ENCODE data around the gene RPL32.
"Not testable (repeated sequence)": the region's sequence is repeated elsewhere in the genome, so short reads cannot be mapped to it uniquely, and the experiment has no call there.

RPL32 gene

DNA sequence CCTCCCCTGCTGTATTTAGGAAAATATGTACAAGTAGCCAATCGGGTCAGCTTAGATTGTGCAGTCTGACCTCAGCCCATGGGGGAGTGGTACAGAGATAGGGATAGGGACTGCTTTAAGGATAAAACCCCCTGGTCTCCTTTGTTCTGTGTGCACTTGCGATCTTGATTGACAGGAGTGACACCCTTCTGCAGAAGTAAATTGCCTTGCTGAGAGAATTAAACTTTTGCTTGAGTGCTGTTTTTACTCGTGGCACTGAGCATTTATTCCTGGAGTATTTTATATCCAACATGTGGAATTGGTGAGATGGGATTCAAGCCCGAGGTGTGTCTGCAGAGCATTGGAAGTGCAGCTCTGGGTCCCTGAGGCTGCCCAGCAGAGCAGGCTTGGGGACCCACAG, 23.9 kb upstream of the RPL32 start:
- DNase-seq (ENCODE audit: low read depth): no peak
- TF ChIP-seq, protein P1, sequence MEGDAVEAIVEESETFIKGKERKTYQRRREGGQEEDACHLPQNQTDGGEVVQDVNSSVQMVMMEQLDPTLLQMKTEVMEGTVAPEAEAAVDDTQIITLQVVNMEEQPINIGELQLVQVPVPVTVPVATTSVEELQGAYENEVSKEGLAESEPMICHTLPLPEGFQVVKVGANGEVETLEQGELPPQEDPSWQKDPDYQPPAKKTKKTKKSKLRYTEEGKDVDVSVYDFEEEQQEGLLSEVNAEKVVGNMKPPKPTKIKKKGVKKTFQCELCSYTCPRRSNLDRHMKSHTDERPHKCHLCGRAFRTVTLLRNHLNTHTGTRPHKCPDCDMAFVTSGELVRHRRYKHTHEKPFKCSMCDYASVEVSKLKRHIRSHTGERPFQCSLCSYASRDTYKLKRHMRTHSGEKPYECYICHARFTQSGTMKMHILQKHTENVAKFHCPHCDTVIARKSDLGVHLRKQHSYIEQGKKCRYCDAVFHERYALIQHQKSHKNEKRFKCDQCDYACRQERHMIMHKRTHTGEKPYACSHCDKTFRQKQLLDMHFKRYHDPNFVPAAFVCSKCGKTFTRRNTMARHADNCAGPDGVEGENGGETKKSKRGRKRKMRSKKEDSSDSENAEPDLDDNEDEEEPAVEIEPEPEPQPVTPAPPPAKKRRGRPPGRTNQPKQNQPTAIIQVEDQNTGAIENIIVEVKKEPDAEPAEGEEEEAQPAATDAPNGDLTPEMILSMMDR (IDR thresholded peaks at IDR 0.05; ENCODE audit: control insufficient read depth, insufficient read depth, low read depth, low read length, missing control alignments): no peak
- no peak overlapping the region for H3K4me3 ChIP-seq (ENCODE audit: control insufficient read depth, low read depth, low read length)

- no peak overlapping the region for H3K4me3 ChIP-seq (ENCODE audit: control insufficient read depth, low read depth, low read length)
- DNase-seq (ENCODE audit: low read depth): no peak
- TF ChIP-seq, protein P1 (IDR thresholded peaks at IDR 0.05; ENCODE audit: control insufficient read depth, insufficient read depth, low read depth, low read length, missing control alignments): no peak
Measured at GRCh38 chr3:12862387-12862786, 21.0 kb upstream of the RPL32 start.

DNA sequence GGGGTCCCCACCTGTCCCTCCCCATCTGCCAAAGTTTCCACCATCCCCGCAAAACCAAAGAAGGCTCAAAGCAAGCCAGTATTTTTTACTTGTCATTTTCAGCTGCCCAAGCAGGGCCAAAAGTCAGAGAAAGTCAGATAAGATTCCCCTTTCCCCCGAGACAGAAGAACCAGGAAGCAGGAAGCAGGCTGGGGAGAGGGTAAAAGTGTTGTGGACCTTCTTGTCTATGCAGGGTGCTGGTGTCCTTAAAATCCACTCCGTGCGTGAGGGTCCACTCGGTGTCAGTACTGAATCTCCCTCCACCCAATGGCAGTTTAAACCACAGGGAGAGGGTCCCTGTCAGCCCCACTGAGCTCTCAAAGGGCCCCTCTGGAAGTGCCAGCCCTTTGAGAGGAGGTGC, 20.2 kb upstream of the RPL32 start:
- TF ChIP-seq, protein P1 (IDR thresholded peaks at IDR 0.05; ENCODE audit: control insufficient read depth, insufficient read depth, low read depth, low read length, missing control alignments): no peak
- DNase-seq (ENCODE audit: low read depth): no peak
- H3K4me3 ChIP-seq (ENCODE audit: control insufficient read depth, low read depth, low read length): no peak overlapping the region

- DNase-seq (ENCODE audit: low read depth): no peak
- TF ChIP-seq, protein P1 (IDR thresholded peaks at IDR 0.05; ENCODE audit: control insufficient read depth, insufficient read depth, low read depth, low read length, missing control alignments): no peak
- no peak overlapping the region for H3K4me3 ChIP-seq (ENCODE audit: control insufficient read depth, low read depth, low read length)
Measured at GRCh38 chr3:12859840-12860239, 18.5 kb upstream of the RPL32 start.

DNA sequence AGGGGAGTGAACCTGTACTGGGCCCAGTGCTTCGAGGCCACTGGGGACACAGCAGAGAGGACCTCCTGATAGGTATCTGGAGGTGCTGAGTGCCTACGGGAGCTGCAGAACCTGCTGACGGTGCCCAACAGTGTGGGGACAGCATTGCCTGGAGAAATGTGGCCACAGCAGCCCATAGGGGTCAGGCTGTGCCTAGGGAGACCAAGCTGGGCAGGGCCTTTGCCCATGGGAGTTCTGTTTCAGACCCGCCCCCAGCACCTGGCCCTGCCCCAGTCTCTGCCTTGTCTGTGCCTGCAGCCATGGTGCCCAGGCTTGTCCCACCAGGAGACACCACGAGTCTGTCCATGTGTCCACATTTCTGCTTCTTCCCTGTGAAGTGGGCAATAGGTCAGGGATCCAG, 15.3 kb upstream of the RPL32 start:
- TF ChIP-seq, protein P1 (IDR thresholded peaks at IDR 0.05; ENCODE audit: control insufficient read depth, insufficient read depth, low read depth, low read length, missing control alignments): no peak
- no peak for DNase-seq (ENCODE audit: low read depth)
- no peak overlapping the region for H3K4me3 ChIP-seq (ENCODE audit: control insufficient read depth, low read depth, low read length)

DNA sequence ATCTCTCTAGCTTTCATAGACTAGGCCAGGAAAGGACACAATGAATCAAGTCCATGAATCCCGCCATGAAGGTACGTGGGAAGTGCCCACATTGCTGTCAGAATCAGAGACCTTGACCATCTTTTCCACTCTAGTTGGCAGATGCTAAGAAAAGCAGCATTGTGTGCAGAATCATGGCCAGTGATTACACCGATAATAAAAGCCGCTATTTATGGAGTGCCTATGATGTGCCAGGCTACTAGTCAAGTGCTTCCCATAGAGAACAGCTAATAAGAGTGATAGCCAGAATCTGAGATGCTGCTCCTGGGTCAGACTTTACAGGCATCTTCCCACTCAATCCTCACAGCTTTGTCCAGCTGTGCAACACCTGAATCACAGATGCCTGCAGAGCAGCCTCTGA, 13.2 kb upstream of the RPL32 start:
- H3K4me3 ChIP-seq (ENCODE audit: control insufficient read depth, low read depth, low read length): no peak overlapping the region
- TF ChIP-seq, protein P1 (IDR thresholded peaks at IDR 0.05; ENCODE audit: control insufficient read depth, insufficient read depth, low read depth, low read length, missing control alignments): no peak

DNA sequence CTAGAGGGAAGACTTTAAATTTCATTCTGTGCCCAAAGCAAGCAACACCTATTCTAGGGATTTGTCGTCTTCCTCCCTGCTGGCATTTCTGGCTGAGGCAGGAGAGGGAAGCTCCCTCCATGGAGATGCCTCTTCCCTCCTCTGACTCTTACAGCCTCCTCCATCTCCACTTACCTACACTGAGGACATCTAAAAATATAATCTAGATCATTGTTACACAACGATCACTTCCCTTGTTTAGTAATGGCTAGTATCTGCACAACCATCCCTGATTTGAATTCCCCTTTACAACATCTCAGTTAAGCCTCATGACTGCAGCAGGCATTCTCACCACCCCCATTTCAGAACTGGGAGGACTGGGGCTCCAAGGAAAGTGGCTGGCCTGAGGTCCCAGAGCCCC, 12.5 kb upstream of the RPL32 start:
- H3K4me3 ChIP-seq (ENCODE audit: control insufficient read depth, low read depth, low read length); DNase-seq (ENCODE audit: low read depth): not testable (repeated sequence)

More for the DNA sequence above, 13.2 kb upstream of the RPL32 start:
- no peak for DNase-seq (ENCODE audit: low read depth)

Data from AG09309 (cell line).